B cell (primary cell): Measurements from ENCODE around the gene EFNB2.

Experiments used
- CTCF ChIP-seq: fragments of 200-600 bp; IDR thresholded peaks from one replicate; pipeline ENCODE4 v1.8.0; 2022; ENCODE audit warnings: antibody characterized with exemption, mild to moderate bottlenecking
- EZH2 ChIP-seq: IDR thresholded peaks from 2 replicates; pipeline ENCODE4 v1.6.1; 2012; ENCODE audit warnings: borderline replicate concordance, low read depth, mild to moderate bottlenecking, moderate library complexity, low read length; ENCODE audit not compliant: insufficient read depth, poor library complexity, severe bottlenecking

GRCh38 chr13:106570299-106570852 lies 34.9 kb upstream of the EFNB2 start:
- TF ChIP-seq CTCF (no peak), EZH2 (no peak)
